ENCODE data around the gene ALG11.
"Not testable (repeated sequence)": the region's sequence is repeated elsewhere in the genome, so short reads cannot be mapped to it uniquely, and the experiment has no call there.

- not testable (repeated sequence) for TF ChIP-seq CTCF, EP300, POLR2AphosphoS5, POLR2A (IDR thresholded peaks at IDR 0.05)
Measured at GRCh38 chr13:51983292-51983691, 28.9 kb upstream of the ALG11 start.
